Stimulated activated CD4-positive, alpha-beta T cell treated with anti-CD3 and anti-CD28 coated beads, Interleukin-1b, Interleukin-23, amount 100 ng/mL, for 1 hour (primary cell): ENCODE data around the gene ZNF202.
A peak's percentile ranks its signal among the peaks of the same experiment; 100 is the strongest.
"Not testable (repeated sequence)": the region's sequence is repeated elsewhere in the genome, so short reads cannot be mapped to it uniquely, and the experiment has no call there.

Experiments
- DNase-seq, 2 donors: peaks; one replicate each; pipeline ENCODE4 v3.0.0-alpha.2; 2020; ENCODE audit warnings: low read depth in 2 of 2

Gene ZNF202

GRCh38 chr11:123742031-123742723 lies 717 bp upstream of the ZNF202 start:
- DNase-seq = no peak

- DNase-seq = no peak
Observed at GRCh38 chr11:123740787-123741158, 687 bp downstream of the ZNF202 start.

GRCh38 chr11:123738374-123738773 lies 3.1 kb downstream of the ZNF202 start:
- no peak for DNase-seq

- DNase-seq = no peak
Observed at GRCh38 chr11:123736769-123737168, 4.7 kb downstream of the ZNF202 start.

- no peak for DNase-seq
Observed at GRCh38 chr11:123729602-123730001, 11.9 kb downstream of the ZNF202 start.

- DNase-seq = no peak
Observed at GRCh38 chr11:123725995-123726655, 15.3 kb downstream of the ZNF202 start.

- DNase-seq = no peak
Observed at GRCh38 chr11:123719452-123719851, 22.0 kb downstream of the ZNF202 start.

- no peak for DNase-seq
Observed at GRCh38 chr11:123718469-123718868, 23.0 kb downstream of the ZNF202 start.

- no peak for DNase-seq
Observed at GRCh38 chr11:123718063-123718462, 23.4 kb downstream of the ZNF202 start.

GRCh38 chr11:123712627-123713026 lies 28.8 kb downstream of the ZNF202 start:
- not testable (repeated sequence) for DNase-seq

GRCh38 chr11:123707606-123708205 lies 33.8 kb downstream of the ZNF202 start:
- peak in 1 of 2 donors; percentile 14 for DNase-seq

GRCh38 chr11:123707206-123707605 lies 34.3 kb downstream of the ZNF202 start:
- DNase-seq = no peak

GRCh38 chr11:123704341-123704740 lies 37.1 kb downstream of the ZNF202 start:
- DNase-seq = no peak

GRCh38 chr11:123702696-123703095 lies 38.8 kb downstream of the ZNF202 start:
- no peak for DNase-seq

GRCh38 chr11:123702139-123702538 lies 39.3 kb downstream of the ZNF202 start:
- no peak for DNase-seq

- DNase-seq = no peak
Observed at GRCh38 chr11:123700772-123701171, 40.7 kb downstream of the ZNF202 start.

- no peak for DNase-seq
Observed at GRCh38 chr11:123698546-123699127, 42.8 kb downstream of the ZNF202 start.

- no peak for DNase-seq
Observed at GRCh38 chr11:123696183-123696582, 45.3 kb downstream of the ZNF202 start.

- no peak for DNase-seq
Observed at GRCh38 chr11:123695231-123695630, 46.2 kb downstream of the ZNF202 start.

- no peak for DNase-seq
Observed at GRCh38 chr11:123694551-123694950, 46.9 kb downstream of the ZNF202 start.

- DNase-seq = no peak
Observed at GRCh38 chr11:123692961-123693360, 48.5 kb downstream of the ZNF202 start.

GRCh38 chr11:123690485-123690884 lies 51.0 kb downstream of the ZNF202 start:
- DNase-seq = no peak

- DNase-seq = no peak
Observed at GRCh38 chr11:123684601-123685000, 56.9 kb downstream of the ZNF202 start.
